MM.1S (cell line): ENCODE results near the gene GOLGA6A.
"Not testable (repeated sequence)": the region's sequence is repeated elsewhere in the genome, so short reads cannot be mapped to it uniquely, and the experiment has no call there.

Experiments
- DNase-seq: peaks from one replicate; pipeline ENCODE4 v3.0.0-alpha.2; 2015
- H2AFZ ChIP-seq: fragments of 300-600 bp; sonication (generic); 2 replicates; pipeline ENCODE4 v1.6.0; 2016; ENCODE audit warnings: antibody characterized with exemption, low read length
- H3F3A ChIP-seq: fragments of 300-600 bp; sonication (generic); 2 replicates; pipeline ENCODE4 v1.6.1; 2016; ENCODE audit warnings: mild to moderate bottlenecking, antibody characterized with exemption, low read length, moderate library complexity, mixed read lengths; ENCODE audit not compliant: insufficient read depth
- H3K27ac ChIP-seq: fragments of 300-600 bp; sonication (generic); 2 replicates; pipeline ENCODE4 v1.5.1; 2016; ENCODE audit warnings: mild to moderate bottlenecking, low read length
- H3K27me3 ChIP-seq: fragments of 300-600 bp; sonication (generic); replicated peaks from 2 replicates; pipeline ENCODE4 v1.6.0; 2016; ENCODE audit warnings: low read length; ENCODE audit not compliant: insufficient read depth
- H3K36me3 ChIP-seq: fragments of 300-600 bp; sonication (generic); replicated peaks from 2 replicates; pipeline ENCODE4 v1.6.1; 2016; ENCODE audit warnings: mild to moderate bottlenecking, low read length, mixed read lengths; ENCODE audit not compliant: insufficient read depth
- H3K4me1 ChIP-seq: fragments of 300-600 bp; sonication (generic); 2 replicates; pipeline ENCODE4 v1.6.1; 2016; ENCODE audit warnings: low read length, mixed read lengths
- H3K4me2 ChIP-seq: fragments of 300-600 bp; sonication (generic); 2 replicates; pipeline ENCODE4 v1.6.0; 2016; ENCODE audit warnings: low read depth, low read length
- H3K4me3 ChIP-seq: fragments of 300-600 bp; sonication (generic); 2 replicates; pipeline ENCODE4 v1.5.1; 2016; ENCODE audit warnings: low read length, mixed read lengths
- H3K79me2 ChIP-seq: fragments of 300-600 bp; sonication (generic); 2 replicates; pipeline ENCODE4 v1.6.1; 2016; ENCODE audit warnings: mixed run types, low read length, mixed read lengths
- H3K9ac ChIP-seq: fragments of 300-600 bp; sonication (generic); 2 replicates; pipeline ENCODE4 v1.6.1; 2016; ENCODE audit warnings: low read length, mixed read lengths
- H3K9me2 ChIP-seq: fragments of 300-600 bp; sonication (generic); replicated peaks from 2 replicates; pipeline ENCODE4 v1.6.1; 2016; ENCODE audit warnings: mild to moderate bottlenecking, low read length, mixed read lengths; ENCODE audit not compliant: insufficient read depth
- H3K9me3 ChIP-seq: fragments of 300-600 bp; sonication (generic); replicated peaks from 2 replicates; pipeline ENCODE4 v1.6.1; 2016; ENCODE audit warnings: mild to moderate bottlenecking, low read length, mixed read lengths; ENCODE audit not compliant: insufficient read depth
- H4K20me1 ChIP-seq: fragments of 300-600 bp; sonication (generic); 2 replicates; pipeline ENCODE4 v1.6.1; 2016; ENCODE audit warnings: mild to moderate bottlenecking, low read length, moderate library complexity, mixed read lengths; ENCODE audit not compliant: insufficient read depth
- CTCF ChIP-seq: fragments of 300-600 bp; sonication (generic); IDR thresholded peaks from 2 replicates; pipeline ENCODE4 v1.5.1; 2016; ENCODE audit warnings: antibody characterized with exemption, low read length, mixed read lengths
- EZH2 ChIP-seq: fragments of 300-600 bp; sonication (generic); optimal IDR thresholded peaks from 2 replicates; pipeline ENCODE3; 2017; ENCODE audit warnings: low read depth, mild to moderate bottlenecking, antibody characterized with exemption, low read length, mixed read lengths
- EZH2phosphoT487 ChIP-seq: fragments of 300-600 bp; sonication (generic); IDR thresholded peaks from 2 replicates; pipeline ENCODE4 v1.6.1; 2018; ENCODE audit warnings: antibody characterized with exemption, low read length

GOLGA6A gene

GRCh38 chr15:74120426-74120825 is 38.1 kb upstream of the GOLGA6A start:
- no peaks in the 10 kb centered on the region for H3K9me3 ChIP-seq
- no peak overlapping the region for H3K27ac ChIP-seq
- H3K9me2 ChIP-seq = no peaks in the 10 kb centered on the region
- H3K4me2 ChIP-seq = no peak overlapping the region
- peaks cover 23% of the 10 kb centered on the region for H3K27me3 ChIP-seq
- H2AFZ ChIP-seq = no peak overlapping the region
- H3K4me1 ChIP-seq = peaks cover 9% of the 10 kb centered on the region; the same call in 1 of the 2 replicates
- H3K9ac ChIP-seq = no peak overlapping the region
- no peaks in the 10 kb centered on the region for H4K20me1 ChIP-seq
- H3K36me3 ChIP-seq = no peaks in the 10 kb centered on the region
- no peaks in the 10 kb centered on the region for H3K79me2 ChIP-seq
- TF ChIP-seq EZH2 = no peak
- DNase-seq = no peak
- H3K4me3 ChIP-seq = no peak overlapping the region
- H3F3A ChIP-seq = no peaks in the 10 kb centered on the region

GRCh38 chr15:74109713-74110112 is 27.4 kb upstream of the GOLGA6A start:
- TF ChIP-seq EZH2 (no peak), CTCF (no peak), EZH2phosphoT487 (no peak)
- Histone ChIP-seq H3K27ac (no peak overlapping the region), H3K4me3 (no peak overlapping the region)

DNA sequence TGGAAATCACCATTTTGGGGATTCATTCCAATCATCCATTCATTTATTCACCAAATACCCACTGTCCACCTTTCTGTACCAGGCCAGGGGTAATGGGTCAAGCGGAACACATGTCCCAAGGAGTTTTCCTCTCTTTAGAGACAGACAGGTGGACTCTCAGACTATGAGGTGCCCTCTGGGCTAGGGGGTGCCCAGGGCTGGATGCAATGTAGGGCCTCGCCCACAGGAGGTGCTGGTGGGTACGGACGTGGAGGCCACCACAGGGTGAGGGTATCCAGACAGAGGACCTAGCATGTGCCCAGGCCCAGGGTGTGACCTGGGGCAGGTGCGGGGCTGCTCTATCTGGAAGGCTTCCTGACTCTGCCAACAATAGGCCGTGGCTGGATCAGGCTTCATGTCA is 26.3 kb upstream of the GOLGA6A start:
- not testable (repeated sequence) for H3K27me3 ChIP-seq, H3K79me2 ChIP-seq, H3F3A ChIP-seq, H3K27ac ChIP-seq, H3K36me3 ChIP-seq, H3K9me2 ChIP-seq, H2AFZ ChIP-seq, H3K9ac ChIP-seq, H3K4me3 ChIP-seq, H3K4me1 ChIP-seq, DNase-seq, H4K20me1 ChIP-seq, H3K4me2 ChIP-seq, H3K9me3 ChIP-seq
- TF ChIP-seq CTCF = peak; percentile 17

More at GRCh38 chr15:74109713-74110112, 27.4 kb upstream of the GOLGA6A start:
- H4K20me1 ChIP-seq = no peaks in the 10 kb centered on the region
- no peak for DNase-seq
- no peak overlapping the region for H3K4me2 ChIP-seq
- H3K9me3 ChIP-seq = no peaks in the 10 kb centered on the region
- H3K9ac ChIP-seq = no peak overlapping the region
- no peak overlapping the region for H2AFZ ChIP-seq
- no peaks in the 10 kb centered on the region for H3F3A ChIP-seq
- no peaks in the 10 kb centered on the region for H3K79me2 ChIP-seq
- H3K27me3 ChIP-seq = no peaks in the 10 kb centered on the region
- H3K9me2 ChIP-seq = no peaks in the 10 kb centered on the region
- no peaks in the 10 kb centered on the region for H3K4me1 ChIP-seq
- no peaks in the 10 kb centered on the region for H3K36me3 ChIP-seq

DNA sequence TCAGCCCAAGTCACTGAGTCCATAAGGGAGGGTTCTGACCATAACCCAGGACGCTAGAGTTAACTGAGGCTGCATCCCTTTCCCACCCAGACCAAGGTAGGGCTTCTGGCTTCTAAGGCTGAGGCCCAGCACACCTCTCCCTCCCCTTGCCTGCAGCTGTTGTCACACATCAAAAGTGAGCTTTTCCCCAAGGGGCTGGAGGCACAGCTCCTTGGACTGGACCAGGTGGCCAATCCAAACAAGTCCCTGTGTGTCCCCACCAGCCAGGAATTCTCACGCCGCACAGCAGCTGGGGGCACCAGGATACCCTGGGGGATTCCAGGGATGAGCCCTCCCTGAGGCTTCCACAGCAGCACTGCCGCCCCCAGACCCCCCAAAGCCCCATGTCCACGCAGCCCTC is 25.8 kb upstream of the GOLGA6A start:
- Histone ChIP-seq H3F3A (no peaks in the 10 kb centered on the region), H3K9me2 (no peaks in the 10 kb centered on the region), H3K4me3 (no peak overlapping the region), H3K4me1 (no peaks in the 10 kb centered on the region), H3K27me3 (no peaks in the 10 kb centered on the region), H3K36me3 (no peaks in the 10 kb centered on the region), H4K20me1 (no peaks in the 10 kb centered on the region), H3K9ac (no peak overlapping the region), H3K79me2 (no peaks in the 10 kb centered on the region), H3K9me3 (no peaks in the 10 kb centered on the region), H2AFZ (no peak overlapping the region), H3K27ac (no peak overlapping the region), H3K4me2 (peak overlapping the region; percentile 49; the same call in 1 of the 2 replicates)
- TF ChIP-seq CTCF (no peak), EZH2phosphoT487 (no peak), EZH2 (no peak)
- DNase-seq = no peak

DNA sequence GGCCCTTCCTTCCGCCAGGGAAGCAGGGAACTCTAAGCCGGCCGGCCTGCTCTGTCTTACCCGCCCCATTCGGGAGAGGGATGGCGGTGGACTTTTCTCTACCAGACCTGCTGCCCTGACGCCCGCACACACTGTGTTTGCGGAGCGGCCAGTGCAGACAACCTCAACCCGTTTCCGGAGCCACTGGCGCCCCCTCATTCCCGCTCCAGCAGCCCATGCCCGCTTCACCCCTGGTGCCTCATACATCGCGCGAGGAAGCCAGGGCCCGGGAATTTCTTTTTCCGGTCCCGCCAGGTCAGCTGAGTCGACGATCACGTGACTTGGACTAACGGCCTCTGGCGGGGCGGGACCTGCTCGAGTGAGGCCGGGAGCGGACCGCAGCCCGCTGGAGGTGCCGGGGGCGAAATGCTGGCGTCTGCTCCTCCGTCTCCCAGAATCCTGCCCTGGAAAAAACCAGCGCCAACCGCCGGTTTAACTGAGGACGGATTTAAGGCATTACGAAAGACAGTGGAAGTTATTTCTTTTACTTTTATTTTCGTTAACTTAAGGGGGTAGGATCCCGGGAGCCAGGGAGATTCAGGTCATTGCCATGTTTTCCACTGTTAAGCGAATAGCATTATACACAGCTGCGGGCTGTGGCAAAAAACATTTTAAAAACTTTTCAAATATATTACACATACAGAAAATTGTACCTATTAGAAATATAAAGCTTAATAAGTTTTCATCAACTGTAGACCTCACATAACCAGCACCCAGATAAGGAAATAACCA is 17.8 kb upstream of the GOLGA6A start:
- not testable (repeated sequence) for H3F3A ChIP-seq, H3K36me3 ChIP-seq, H3K27ac ChIP-seq, H3K9me2 ChIP-seq, H3K9me3 ChIP-seq, H3K27me3 ChIP-seq, H3K79me2 ChIP-seq, H4K20me1 ChIP-seq, H3K9ac ChIP-seq, H3K4me1 ChIP-seq
- Histone ChIP-seq H3K4me3 (peak overlapping the region; percentile 42; the same call in 1 of the 2 replicates), H2AFZ (peak overlapping the region; percentile 75; the same call in 1 of the 2 replicates), H3K4me2 (peak overlapping the region; percentile 46; the same call in 1 of the 2 replicates)
- DNase-seq = peak; percentile 75
